H9 (cell line): Measurements from ENCODE around the gene SFTPA2. TPM values are rescaled to one million over a fixed set of nuclear protein-coding genes. Genes with fewer than 3 reads are reported as not detected.
"Not testable (repeated sequence)": the region's sequence is repeated elsewhere in the genome, so short reads cannot be mapped to it uniquely, and the experiment has no call there.

ENCODE experiments used
- DNase-seq: peaks from one replicate; pipeline ENCODE4 v3.0.0-alpha.2; 2017
- H2AFZ ChIP-seq: one replicate; pipeline ENCODE4 v1.6.1; 2013; ENCODE audit warnings: mild to moderate bottlenecking, low read length, control low read depth, moderate library complexity
- H2AK5ac ChIP-seq: 2 replicates; pipeline ENCODE4 v1.6.1; 2013; ENCODE audit warnings: low read length, control low read depth, mixed read lengths; ENCODE audit not compliant: insufficient read length
- H2BK120ac ChIP-seq: one replicate; pipeline ENCODE4 v1.6.1; 2013; ENCODE audit warnings: low read depth, mild to moderate bottlenecking, low read length, control low read depth, inconsistent platforms; ENCODE audit not compliant: poor library complexity, severe bottlenecking
- H2BK12ac ChIP-seq: 2 replicates; pipeline ENCODE4 v1.6.1; 2013; ENCODE audit warnings: low read length, control low read depth, mixed read lengths, low read depth; ENCODE audit not compliant: insufficient read length
- H2BK15ac ChIP-seq: 2 replicates; pipeline ENCODE4 v1.6.1; 2013; ENCODE audit warnings: low read depth, low read length, control low read depth
- H2BK20ac ChIP-seq: one replicate; pipeline ENCODE4 v1.6.1; 2013; ENCODE audit warnings: low read depth, mild to moderate bottlenecking, low read length, control low read depth, inconsistent platforms; ENCODE audit not compliant: poor library complexity, severe bottlenecking
- H2BK5ac ChIP-seq: 2 replicates; pipeline ENCODE4 v1.6.1; 2013; ENCODE audit warnings: low read length, control low read depth, mixed read lengths; ENCODE audit not compliant: insufficient read length
- H3K14ac ChIP-seq: 2 replicates; pipeline ENCODE4 v1.6.1; 2013; ENCODE audit warnings: low read length, control low read depth; ENCODE audit not compliant: insufficient read depth
- H3K18ac ChIP-seq: 2 replicates; pipeline ENCODE4 v1.6.1; 2013; ENCODE audit warnings: low read depth, mild to moderate bottlenecking, mixed read lengths, low read length, control low read depth; ENCODE audit not compliant: insufficient read length
- H3K23ac ChIP-seq: 2 replicates; pipeline ENCODE4 v1.6.1; 2013; ENCODE audit warnings: low read length, control low read depth, mixed read lengths, low read depth; ENCODE audit not compliant: insufficient read length
- H3K23me2 ChIP-seq: 2 replicates; pipeline ENCODE4 v1.6.1; 2013; ENCODE audit warnings: low read depth, mild to moderate bottlenecking, mixed read lengths, low read length, control low read depth; ENCODE audit not compliant: insufficient read length, poor library complexity, severe bottlenecking
- H3K27ac ChIP-seq: 2 replicates; pipeline ENCODE4 v1.5.1; 2013; ENCODE audit warnings: low read length, control low read depth, mixed read lengths, low read depth; ENCODE audit not compliant: insufficient read length
- H3K27me3 ChIP-seq: 2 replicates; pipeline ENCODE4 v1.6.1; 2013; ENCODE audit warnings: low read length, control low read depth, inconsistent platforms; ENCODE audit not compliant: insufficient read depth
- H3K4ac ChIP-seq: 2 replicates; pipeline ENCODE4 v1.6.1; 2013; ENCODE audit warnings: low read depth, mild to moderate bottlenecking, control low read depth, inconsistent platforms, low read length, moderate library complexity
- H3K4me1 ChIP-seq: 2 replicates; pipeline ENCODE4 v1.6.1; 2013; ENCODE audit warnings: low read length, control low read depth, inconsistent platforms; ENCODE audit not compliant: insufficient read depth
- H3K4me2 ChIP-seq: 2 replicates; pipeline ENCODE4 v1.6.1; 2013; ENCODE audit warnings: low read length, control low read depth, mixed read lengths; ENCODE audit not compliant: insufficient read length, insufficient read depth
- H3K56ac ChIP-seq: 2 replicates; pipeline ENCODE4 v1.6.1; 2013; ENCODE audit warnings: low read depth, mild to moderate bottlenecking, mixed read lengths, low read length, control low read depth; ENCODE audit not compliant: insufficient read length
- H3K79me1 ChIP-seq: 2 replicates; pipeline ENCODE4 v1.6.1; 2013; ENCODE audit warnings: low read depth, mild to moderate bottlenecking, moderate library complexity, low read length, control low read depth, inconsistent platforms; ENCODE audit not compliant: insufficient read depth, poor library complexity, severe bottlenecking
- H3K79me2 ChIP-seq: 2 replicates; pipeline ENCODE4 v1.6.1; 2013; ENCODE audit warnings: low read length, control low read depth, inconsistent platforms; ENCODE audit not compliant: insufficient read depth
- H3K9ac ChIP-seq: 2 replicates; pipeline ENCODE4 v1.6.1; 2013; ENCODE audit warnings: low read length, control low read depth, mixed read lengths; ENCODE audit not compliant: insufficient read length; ENCODE audit errors: extremely low read depth
- H3K9me3 ChIP-seq: one replicate; pipeline ENCODE4 v1.6.1; 2013; ENCODE audit warnings: low read depth, low read length, inconsistent platforms; ENCODE audit not compliant: control insufficient read depth
- H3T11ph ChIP-seq: one replicate; pipeline ENCODE4 v1.6.1; 2013; ENCODE audit warnings: mild to moderate bottlenecking, low read length, control low read depth, inconsistent platforms
- H4K20me1 ChIP-seq: one replicate; pipeline ENCODE4 v1.6.1; 2013; ENCODE audit not compliant: control insufficient read depth, insufficient read length, insufficient read depth
- H4K5ac ChIP-seq: 2 replicates; pipeline ENCODE4 v1.6.1; 2013; ENCODE audit warnings: low read depth, mild to moderate bottlenecking, mixed read lengths, low read length, control low read depth; ENCODE audit not compliant: insufficient read length
- H4K8ac ChIP-seq: replicated peaks from 2 replicates; pipeline ENCODE4 v1.6.1; 2013; ENCODE audit warnings: low read length, control low read depth, mixed read lengths, low read depth; ENCODE audit not compliant: insufficient read length
- H4K91ac ChIP-seq: 2 replicates; pipeline ENCODE4 v1.6.1; 2013; ENCODE audit warnings: low read depth, mild to moderate bottlenecking, moderate library complexity, mixed read lengths, low read length, control low read depth; ENCODE audit not compliant: insufficient read length
- H3K27ac Mint-ChIP-seq, 3 experiments: 2 replicates in 2 of 3; 3 replicates in 1 of 3; pipeline ENCODE4 v1.8.0; 2020 to 2021; ENCODE audit warnings: mixed read lengths in 3 of 3, mild to moderate bottlenecking in 1 of 3, moderate library complexity in 1 of 3
- H3K27me3 Mint-ChIP-seq: 2 replicates; pipeline ENCODE4 v1.8.0; 2021; ENCODE audit warnings: low read depth, mild to moderate bottlenecking, moderate library complexity, mixed read lengths
- H3K36me3 Mint-ChIP-seq, 3 experiments: 2 replicates in 2 of 3; 3 replicates in 1 of 3; pipeline ENCODE4 v1.8.0; 2020 to 2021; ENCODE audit warnings: low read depth in 3 of 3, mixed read lengths in 3 of 3; ENCODE audit not compliant: insufficient read depth in 1 of 3
- H3K4me1 Mint-ChIP-seq, 2 experiments: 2 replicates each; pipeline ENCODE4 v1.8.0; 2020; ENCODE audit warnings: mixed read lengths in 2 of 2
- H3K4me3 Mint-ChIP-seq, 2 experiments: 2 replicates in 1 of 2; 3 replicates in 1 of 2; pipeline ENCODE4 v1.8.0; 2020 to 2021; ENCODE audit warnings: mild to moderate bottlenecking in 2 of 2, mixed read lengths in 2 of 2, moderate library complexity in 1 of 2
- H3K9me3 Mint-ChIP-seq, 2 experiments: 2 replicates in 1 of 2; 3 replicates in 1 of 2; pipeline ENCODE4 v1.8.0; 2020; ENCODE audit warnings: mild to moderate bottlenecking in 2 of 2, mixed read lengths in 2 of 2, moderate library complexity in 1 of 2
- WGBS: extraction: QIAGEN DNeasy Blood & Tissue Kit; methylation state at CpG from one replicate; pipeline ENCODE4 v1.1.7; 2013; ENCODE audit warnings: missing lambda C conversion rate, low lambda C conversion rate, mixed read lengths; ENCODE audit not compliant: insufficient read length; ENCODE audit errors: extremely low coverage; 5-methylcytosine and 5-hydroxymethylcytosine counted together
- total RNA-seq: library from RNA; stranded (reverse); gene quantifications from 2 replicates; pipeline ENCODE4 v1.2.1, GENCODE V29; 2021
- TF ChIP-seq, protein P1 (sequence below): fragments of 200-600 bp; sonication (generic); conservative IDR thresholded peaks from 3 replicates; pipeline ENCODE4 v1.8.0; 2021; ENCODE audit warnings: antibody characterized with exemption, mild to moderate bottlenecking

Gene SFTPA2
- total RNA-seq, 1 experiment from 2014 or later = not detected

DNA sequence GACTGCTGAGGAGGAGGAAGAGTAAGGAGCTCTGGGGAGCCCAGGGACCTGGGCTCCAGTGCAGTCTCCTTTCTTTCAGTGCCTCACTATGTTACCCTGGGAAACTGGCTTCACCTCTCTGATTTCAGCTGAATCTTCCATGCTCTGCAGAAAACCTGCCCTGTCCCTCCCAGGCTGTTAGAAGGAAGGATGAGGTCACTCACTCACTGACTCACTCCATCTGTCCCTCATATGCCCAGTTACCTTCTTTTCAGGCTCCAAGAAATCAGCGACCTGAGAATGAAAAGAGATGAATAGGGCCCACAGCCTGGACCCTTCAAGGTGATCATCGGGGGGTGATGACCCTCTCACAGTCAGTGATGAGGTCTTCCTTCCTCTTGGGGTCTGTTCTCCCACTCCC, 481 bp downstream of the SFTPA2 start:
- Mint-ChIP-seq H3K36me3 (no peaks in the 10 kb centered on the region), H3K27me3 (peaks cover 22% of the 10 kb centered on the region), H3K4me1 (peaks cover 8 to 9% of the 10 kb centered on the region in 2 experiments), H3K9me3 (no peaks in the 10 kb centered on the region; a peak in 1 of 5 replicates), H3K27ac (no peak overlapping the region; a peak in 1 of 7 replicates), H3K4me3 (no peak overlapping the region; a peak in 1 of 5 replicates)
- Histone ChIP-seq H3K79me2 (no peaks in the 10 kb centered on the region), H4K8ac (no peak overlapping the region), H3K23ac (no peak overlapping the region), H4K91ac (no peak overlapping the region), H3K56ac (no peak overlapping the region), H2BK120ac (no peak overlapping the region), H2BK5ac (no peak overlapping the region), H2BK12ac (no peak overlapping the region), H2BK15ac (no peak overlapping the region), H3K79me1 (no peaks in the 10 kb centered on the region), H3K23me2 (no peaks in the 10 kb centered on the region), H3K4ac (no peak overlapping the region), H3K27me3 (no peaks in the 10 kb centered on the region), H2AK5ac (no peak overlapping the region), H3K18ac (no peak overlapping the region), H4K5ac (no peak overlapping the region), H2BK20ac (no peak overlapping the region), H2AFZ (no peak overlapping the region), H3T11ph (no peak overlapping the region), H3K9ac (no peak overlapping the region), H3K4me1 (no peaks in the 10 kb centered on the region), H3K27ac (no peak overlapping the region), H3K14ac (no peak overlapping the region), H4K20me1 (no peaks in the 10 kb centered on the region), H3K9me3 (no peaks in the 10 kb centered on the region), H3K4me2 (no peak overlapping the region)
- TF ChIP-seq, protein P1, sequence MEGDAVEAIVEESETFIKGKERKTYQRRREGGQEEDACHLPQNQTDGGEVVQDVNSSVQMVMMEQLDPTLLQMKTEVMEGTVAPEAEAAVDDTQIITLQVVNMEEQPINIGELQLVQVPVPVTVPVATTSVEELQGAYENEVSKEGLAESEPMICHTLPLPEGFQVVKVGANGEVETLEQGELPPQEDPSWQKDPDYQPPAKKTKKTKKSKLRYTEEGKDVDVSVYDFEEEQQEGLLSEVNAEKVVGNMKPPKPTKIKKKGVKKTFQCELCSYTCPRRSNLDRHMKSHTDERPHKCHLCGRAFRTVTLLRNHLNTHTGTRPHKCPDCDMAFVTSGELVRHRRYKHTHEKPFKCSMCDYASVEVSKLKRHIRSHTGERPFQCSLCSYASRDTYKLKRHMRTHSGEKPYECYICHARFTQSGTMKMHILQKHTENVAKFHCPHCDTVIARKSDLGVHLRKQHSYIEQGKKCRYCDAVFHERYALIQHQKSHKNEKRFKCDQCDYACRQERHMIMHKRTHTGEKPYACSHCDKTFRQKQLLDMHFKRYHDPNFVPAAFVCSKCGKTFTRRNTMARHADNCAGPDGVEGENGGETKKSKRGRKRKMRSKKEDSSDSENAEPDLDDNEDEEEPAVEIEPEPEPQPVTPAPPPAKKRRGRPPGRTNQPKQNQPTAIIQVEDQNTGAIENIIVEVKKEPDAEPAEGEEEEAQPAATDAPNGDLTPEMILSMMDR = no peak
- DNase-seq = no peak
- WGBS = no CpG with 5 or more reads among the region's 2 CpGs

- H3K14ac ChIP-seq, H3T11ph ChIP-seq, H2BK15ac ChIP-seq, H3K4me2 ChIP-seq, H4K8ac ChIP-seq, H3K23me2 ChIP-seq, H3K9me3 Mint-ChIP-seq, H3K56ac ChIP-seq, H4K20me1 ChIP-seq, H2BK12ac ChIP-seq, H3K9me3 ChIP-seq, H3K27ac Mint-ChIP-seq, H2AFZ ChIP-seq, H4K91ac ChIP-seq, H3K36me3 Mint-ChIP-seq, H3K79me1 ChIP-seq, H3K27me3 ChIP-seq, H2BK120ac ChIP-seq, H3K4ac ChIP-seq, H2BK5ac ChIP-seq, H3K4me1 ChIP-seq, H3K4me3 Mint-ChIP-seq, H2BK20ac ChIP-seq, H3K23ac ChIP-seq, H3K27ac ChIP-seq, H3K9ac ChIP-seq, H3K18ac ChIP-seq, DNase-seq, H4K5ac ChIP-seq, H2AK5ac ChIP-seq, H3K79me2 ChIP-seq: not testable (repeated sequence)
- H3K27me3 Mint-ChIP-seq = peaks cover 11% of the 10 kb centered on the region
- H3K4me1 Mint-ChIP-seq = peaks cover 8 to 12% of the 10 kb centered on the region in 2 experiments
- no CpG with 5 or more reads among the region's 3 CpGs for WGBS
Observed at GRCh38 chr10:79556961-79557360, 3.2 kb downstream of the SFTPA2 start.
